Stomach (tissue), 9 donors: ENCODE results near the gene TMEM245. TPM values are rescaled to one million over a fixed set of nuclear protein-coding genes. Genes with fewer than 3 reads are reported as not detected.
"Not testable (repeated sequence)": the region's sequence is repeated elsewhere in the genome, so short reads cannot be mapped to it uniquely, and the experiment has no call there.

Experiments
- DNase-seq, 2 donors: peaks; one replicate each; pipeline versions ENCODE4 v3.0.0 to v3.0.0-alpha.2; 2013 to 2019
- H3K27ac ChIP-seq, 5 donors: fragments of 200-600 bp in 4 of 5; sonication (generic) in 4 of 5; one replicate each; pipeline ENCODE4 v1.5.1; 2013 to 2019; ENCODE audit warnings: mild to moderate bottlenecking in 1 of 5, moderate library complexity in 1 of 5
- H3K27me3 ChIP-seq, 3 donors: fragments of 200-600 bp; sonication (generic); one replicate each; pipeline ENCODE4 v1.5.1; 2017 to 2019; ENCODE audit warnings: mixed run types in 1 of 3
- H3K36me3 ChIP-seq, 4 donors: fragments of 200-600 bp; sonication (generic); 1 replicate in 3 of 4; 2 replicates in 1 of 4; pipeline ENCODE4 v1.5.1; 2016 to 2019
- H3K4me1 ChIP-seq, 4 donors: fragments of 200-600 bp; sonication (generic); one replicate each; pipeline ENCODE4 v1.5.1; 2016 to 2019
- H3K4me3 ChIP-seq, 4 donors: fragments of 200-600 bp; sonication (generic) in 3 of 4; one replicate each; pipeline ENCODE4 v1.5.1; 2016 to 2019; ENCODE audit warnings: mild to moderate bottlenecking in 1 of 4
- H3K9me3 ChIP-seq, 4 donors: fragments of 200-600 bp; sonication (generic); one replicate each; pipeline ENCODE4 v1.5.1; 2016 to 2019
- CTCF ChIP-seq, 7 experiments: fragments of 450-650 bp in 4 of 7; fragments of 200-600 bp in 3 of 7; sonication (generic) in 3 of 7; IDR thresholded peaks; one replicate each; pipeline ENCODE4 v1.5.1; 2016 to 2019; ENCODE audit warnings: antibody characterized with exemption in 7 of 7, control low read depth in 2 of 7, mild to moderate bottlenecking in 1 of 7
- EP300 ChIP-seq: sonication (generic); formaldehyde crosslinking; IDR thresholded peaks from one replicate; pipeline ENCODE4 v1.6.1; 2017; ENCODE audit warnings: antibody characterized with exemption
- POLR2A ChIP-seq, 4 donors: fragments of 450-650 bp; IDR thresholded peaks; one replicate each; pipeline ENCODE4 v1.6.1; 2016; ENCODE audit warnings: antibody characterized with exemption in 4 of 4, control low read depth in 2 of 4, mild to moderate bottlenecking in 1 of 4, moderate library complexity in 1 of 4
- POLR2AphosphoS5 ChIP-seq, 3 donors: sonication (generic); formaldehyde crosslinking; IDR thresholded peaks; one replicate each; pipeline ENCODE4 v1.6.1; 2016; ENCODE audit warnings: antibody characterized with exemption in 3 of 3
- WGBS, 5 donors: extraction: QIAGEN DNeasy Blood & Tissue Kit in 3 of 5; methylation state at CpG; one replicate each; pipeline versions ENCODE4 v1.1.5 to v1.1.7; 2013 to 2018; 5-methylcytosine and 5-hydroxymethylcytosine counted together
- intact Hi-C: fragments of 100-400 bp; cut with DNase I; formaldehyde crosslinking; loops from one replicate; pipeline ENCODE4 v1.15.1; 2023; ENCODE audit warnings: low total_unique reads
- polyA plus RNA-seq, 3 donors: library from polyadenylated mRNA; stranded (reverse); fragments of 200-250 nt; gene quantifications; one replicate each; pipeline ENCODE4 v1.2.3, GENCODE V29; 2013
- total RNA-seq, 5 donors: library from RNA; depleted of rRNA; stranded (reverse); fragments of >200 nt; gene quantifications; one replicate each; pipeline versions ENCODE4 v1.1.0 to v1.2.3, GENCODE V29; 2014 to 2016
- donor health status: healthy with polysubstance abuse.
- donor health status: Bipolar disorder and iron deficiency.
- donor health status: healthy.

Gene TMEM245
- total and polyA plus RNA-seq, 8 donors, result 4.0 to 107 (median 35.5) TPM

- Histone ChIP-seq H3K27me3 (no peaks in the 10 kb centered on the region), H3K9me3 (no peaks in the 10 kb centered on the region), H3K36me3 (peaks cover 0 to 47% (median 35%) of the 10 kb centered on the region in 4 donors), H3K4me1 (no peaks in the 10 kb centered on the region), H3K4me3 (no peak overlapping the region), H3K27ac (no peak overlapping the region)
- no peak for DNase-seq
- TF ChIP-seq EP300 (no peak), POLR2A (IDR thresholded peaks at IDR 0.05) (no peak), CTCF (IDR thresholded peaks at IDR 0.05) (no peak), POLR2AphosphoS5 (IDR thresholded peaks at IDR 0.05) (no peak)
- intact Hi-C loops, result no loop called here
- 79 to 95% (median 93%) methylated on average over 2 of the region's 2 CpGs for WGBS, 5 donors
Measured at GRCh38 chr9:108980893-108981292, 138.9 kb downstream of the TMEM245 start.

GRCh38 chr9:108978205-108978604 is 141.5 kb downstream of the TMEM245 start:
- DNase-seq, result peak in 1 of 2 donors; percentile 49
- WGBS, 5 donors, result 31 to 49% (median 44%) methylated on average over 1 of the region's 1 CpG
- Histone ChIP-seq H3K36me3 (peaks cover 0 to 41% (median 34%) of the 10 kb centered on the region in 4 donors), H3K4me1 (peaks cover 0 to 7% (median under 1%) of the 10 kb centered on the region in 4 donors), H3K27ac (no peak overlapping the region), H3K27me3 (no peaks in the 10 kb centered on the region), H3K4me3 (no peak overlapping the region), H3K9me3 (no peaks in the 10 kb centered on the region)
- no peak for TF ChIP-seq POLR2A (IDR thresholded peaks at IDR 0.05)
- intact Hi-C loops, result no loop called here

- intact Hi-C loops, result no loop called here
- Histone ChIP-seq H3K9me3 (no peaks in the 10 kb centered on the region), H3K27ac (peak overlapping the region in 1 of 5 donors; percentile 27), H3K27me3 (no peaks in the 10 kb centered on the region), H3K4me1 (peaks cover 0 to 15% (median 3%) of the 10 kb centered on the region in 4 donors), H3K36me3 (peaks cover 0 to 33% (median 18%) of the 10 kb centered on the region in 4 donors), H3K4me3 (no peak overlapping the region)
- no peak for TF ChIP-seq EP300
- no peak for TF ChIP-seq CTCF (IDR thresholded peaks at IDR 0.05)
- no peak for TF ChIP-seq POLR2AphosphoS5 (IDR thresholded peaks at IDR 0.05)
- TF ChIP-seq POLR2A (IDR thresholded peaks at IDR 0.05), result no peak
- 45 to 70% (median 64%) methylated on average over 5 of the region's 5 CpGs for WGBS, 5 donors
- DNase-seq, result peak in 1 of 2 donors; percentile 40
Measured at GRCh38 chr9:108973895-108974294, 145.9 kb downstream of the TMEM245 start.

- peaks cover 0 to 24% (median 14%) of the 10 kb centered on the region in 4 donors for H3K36me3 ChIP-seq
- no peaks in the 10 kb centered on the region for H3K27me3 ChIP-seq
- H3K4me3 ChIP-seq, result no peak overlapping the region
- DNase-seq, result peak in 1 of 2 donors; percentile 24
- WGBS, 5 donors, result 72 to 84% (median 76%) methylated on average over 2 of the region's 2 CpGs
- peaks cover 0 to 15% (median 3%) of the 10 kb centered on the region in 4 donors for H3K4me1 ChIP-seq
- intact Hi-C loops, result no loop called here
- peak overlapping the region in 1 of 5 donors; percentile 27 for H3K27ac ChIP-seq
- no peaks in the 10 kb centered on the region for H3K9me3 ChIP-seq
- TF ChIP-seq POLR2A (IDR thresholded peaks at IDR 0.05) (no peak), EP300 (no peak)
Measured at GRCh38 chr9:108972626-108973209, 147.0 kb downstream of the TMEM245 start.

GRCh38 chr9:108972186-108972585 is 147.6 kb downstream of the TMEM245 start:
- Histone ChIP-seq H3K27me3 (no peaks in the 10 kb centered on the region), H3K36me3 (peaks cover 0 to 23% (median 14%) of the 10 kb centered on the region in 4 donors), H3K4me1 (peaks cover 0 to 15% (median 3%) of the 10 kb centered on the region in 4 donors), H3K27ac (no peak overlapping the region), H3K4me3 (no peak overlapping the region), H3K9me3 (no peaks in the 10 kb centered on the region)
- DNase-seq, result no peak
- 74 to 85% (median 82%) methylated on average over 3 of the region's 3 CpGs for WGBS, 5 donors
- TF ChIP-seq EP300 (no peak), CTCF (IDR thresholded peaks at IDR 0.05) (no peak), POLR2A (IDR thresholded peaks at IDR 0.05) (no peak), POLR2AphosphoS5 (IDR thresholded peaks at IDR 0.05) (no peak)
- intact Hi-C loops, result no loop called here

- DNase-seq, H3K27me3 ChIP-seq, H3K9me3 ChIP-seq, H3K4me3 ChIP-seq, intact Hi-C loops, H3K27ac ChIP-seq: not testable (repeated sequence)
- H3K4me1 ChIP-seq, result peaks cover 0 to 15% (median 3%) of the 10 kb centered on the region in 4 donors
- H3K36me3 ChIP-seq, result peaks cover 0 to 21% (median 14%) of the 10 kb centered on the region in 4 donors
- WGBS, 5 donors, result 89 to 99% (median 95%) methylated on average over 2 of the region's 2 CpGs
Measured at GRCh38 chr9:108971392-108971791, 148.4 kb downstream of the TMEM245 start.
